ENCODE data around the gene ABCA9. TPM values are rescaled to one million over a fixed set of nuclear protein-coding genes. Genes with fewer than 3 reads are reported as not detected.

ABCA9 gene
- polyA plus RNA-seq, 2 of the 4 experiments (the other 2 are of a cell fraction), result 0.01 TPM; not detected in 1

- no peak overlapping the region for H3K4me2 ChIP-seq
- H3K4me1 ChIP-seq, result no peaks in the 10 kb centered on the region
- FAIRE-seq (no peak), ATAC-seq (no peak), DNase-seq (ENCODE audit: low read depth in 1 of 2, low spot score in 1 of 2) (no peak)
- TF ChIP-seq EHMT2 (IDR thresholded peaks at IDR 0.05; ENCODE audit: low read depth), result no peak
- TF ChIP-seq KDM1A (IDR thresholded peaks at IDR 0.05; ENCODE audit: low read depth), result no peak
- no peak for TF ChIP-seq USF2 (IDR thresholded peaks at IDR 0.05)
- TF ChIP-seq, protein P1, sequence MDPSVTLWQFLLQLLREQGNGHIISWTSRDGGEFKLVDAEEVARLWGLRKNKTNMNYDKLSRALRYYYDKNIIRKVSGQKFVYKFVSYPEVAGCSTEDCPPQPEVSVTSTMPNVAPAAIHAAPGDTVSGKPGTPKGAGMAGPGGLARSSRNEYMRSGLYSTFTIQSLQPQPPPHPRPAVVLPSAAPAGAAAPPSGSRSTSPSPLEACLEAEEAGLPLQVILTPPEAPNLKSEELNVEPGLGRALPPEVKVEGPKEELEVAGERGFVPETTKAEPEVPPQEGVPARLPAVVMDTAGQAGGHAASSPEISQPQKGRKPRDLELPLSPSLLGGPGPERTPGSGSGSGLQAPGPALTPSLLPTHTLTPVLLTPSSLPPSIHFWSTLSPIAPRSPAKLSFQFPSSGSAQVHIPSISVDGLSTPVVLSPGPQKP (IDR thresholded peaks at IDR 0.05; ENCODE audit: low read depth, low read length), result no peak
- TF ChIP-seq FOSB (CRISPR knock-in tag; IDR thresholded peaks at IDR 0.05), result no peak
- TF ChIP-seq ZSCAN20 (CRISPR knock-in tag; IDR thresholded peaks at IDR 0.05), result no peak
- TF ChIP-seq MAX (IDR thresholded peaks at IDR 0.05), result no peak
- TF ChIP-seq POLR2AphosphoS2 (conservative IDR thresholded peaks at IDR 0.05; ENCODE audit: low read length), result no peak
- TF ChIP-seq RNF2 (IDR thresholded peaks at IDR 0.05; ENCODE audit: borderline replicate concordance, low read depth), result no peak
- no peak for TF ChIP-seq MAFK (IDR thresholded peaks at IDR 0.05; ENCODE audit: partially characterized antibody)
- no peak for TF ChIP-seq JUN (IDR thresholded peaks at IDR 0.05)
- no peak for TF ChIP-seq HMGXB4 (CRISPR knock-in tag; IDR thresholded peaks at IDR 0.05; ENCODE audit: borderline replicate concordance)
- no peak for TF ChIP-seq FOSL2 (IDR thresholded peaks at IDR 0.05)
- TF ChIP-seq FOSL2 (CRISPR knock-in tag; IDR thresholded peaks at IDR 0.05), result no peak
- TF ChIP-seq RARB (CRISPR knock-in tag; IDR thresholded peaks at IDR 0.05), result no peak
- no peak for TF ChIP-seq ZC3H11A (IDR thresholded peaks at IDR 0.05)
- TF ChIP-seq HOXB5 (CRISPR knock-in tag; IDR thresholded peaks at IDR 0.05), result no peak
- no peak overlapping the region for H3K4me3 ChIP-seq
- WGBS (ENCODE audit: missing lambda C conversion rate), result 41% methylated on average over 2 of the region's 2 CpGs
- ChIA-PET POLR2A (no interaction called here), CTCF (no interaction called here)
- no peak overlapping the region for H3K27ac ChIP-seq
- no peaks in the 10 kb centered on the region for H3K9me3 ChIP-seq
Observed at GRCh38 chr17:69064001-69064400, 3.3 kb upstream of the ABCA9 start.

GRCh38 chr17:69062860-69063581, 2.3 kb upstream of the ABCA9 start:
- H3K9me3 ChIP-seq, result no peaks in the 10 kb centered on the region
- no peak for DNase-seq (ENCODE audit: low read depth in 1 of 2, low spot score in 1 of 2)
- no peak for ATAC-seq
- CTCF ChIA-PET, result no interaction called here
- H3K4me2 ChIP-seq, result no peak overlapping the region
- TF ChIP-seq CEBPB (IDR thresholded peaks at IDR 0.05) (no peak), TP53 (CRISPR knock-in tag; IDR thresholded peaks at IDR 0.05) (no peak), EHF (CRISPR knock-in tag; IDR thresholded peaks at IDR 0.05) (no peak), HEYL (CRISPR knock-in tag; IDR thresholded peaks at IDR 0.05) (no peak), SREBF2 (IDR thresholded peaks at IDR 0.05) (no peak), FOSL2 (IDR thresholded peaks at IDR 0.05) (no peak), FOSL2 (CRISPR knock-in tag; IDR thresholded peaks at IDR 0.05) (no peak), CBX8 (IDR thresholded peaks at IDR 0.05) (no peak), FOSB (CRISPR knock-in tag; IDR thresholded peaks at IDR 0.05) (no peak), EHMT2 (IDR thresholded peaks at IDR 0.05; ENCODE audit: low read depth) (no peak), CTCF (IDR thresholded peaks at IDR 0.05) (no peak), NFE2L2 (conservative IDR thresholded peaks at IDR 0.05; ENCODE audit: low read length) (no peak), ZFP36 (IDR thresholded peaks at IDR 0.05; ENCODE audit: borderline replicate concordance, partially characterized antibody) (no peak), SMC3 (IDR thresholded peaks at IDR 0.05) (no peak), ZNF302 (CRISPR knock-in tag; IDR thresholded peaks at IDR 0.05) (no peak), POLR2AphosphoS2 (conservative IDR thresholded peaks at IDR 0.05; ENCODE audit: low read length) (no peak), NR3C1 (IDR thresholded peaks at IDR 0.05) (no peak)
- TF ChIP-seq, protein P2, sequence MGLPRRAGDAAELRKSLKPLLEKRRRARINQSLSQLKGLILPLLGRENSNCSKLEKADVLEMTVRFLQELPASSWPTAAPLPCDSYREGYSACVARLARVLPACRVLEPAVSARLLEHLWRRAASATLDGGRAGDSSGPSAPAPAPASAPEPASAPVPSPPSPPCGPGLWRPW (IDR thresholded peaks at IDR 0.05), result no peak
- TF ChIP-seq, protein P3, sequence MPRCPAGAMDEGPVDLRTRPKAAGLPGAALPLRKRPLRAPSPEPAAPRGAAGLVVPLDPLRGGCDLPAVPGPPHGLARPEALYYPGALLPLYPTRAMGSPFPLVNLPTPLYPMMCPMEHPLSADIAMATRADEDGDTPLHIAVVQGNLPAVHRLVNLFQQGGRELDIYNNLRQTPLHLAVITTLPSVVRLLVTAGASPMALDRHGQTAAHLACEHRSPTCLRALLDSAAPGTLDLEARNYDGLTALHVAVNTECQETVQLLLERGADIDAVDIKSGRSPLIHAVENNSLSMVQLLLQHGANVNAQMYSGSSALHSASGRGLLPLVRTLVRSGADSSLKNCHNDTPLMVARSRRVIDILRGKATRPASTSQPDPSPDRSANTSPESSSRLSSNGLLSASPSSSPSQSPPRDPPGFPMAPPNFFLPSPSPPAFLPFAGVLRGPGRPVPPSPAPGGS (IDR thresholded peaks at IDR 0.05), result no peak
- WGBS (ENCODE audit: missing lambda C conversion rate), result 86% methylated on average over 4 of the region's 4 CpGs
- no peaks in the 10 kb centered on the region for H3K4me1 ChIP-seq
- no peak overlapping the region for H3K4me3 ChIP-seq
- POLR2A ChIA-PET, result no interaction called here
- no peak for FAIRE-seq
- no peak overlapping the region for H3K27ac ChIP-seq

Data from A549 (cell line).